RWPE2 (cell line): Measurements from ENCODE around the gene FIP1L1.

Source experiments
- ATAC-seq: fragments of 200-7000 bp; cut with Tn5 transposase; 3 replicates; pipeline ENCODE4 v1.9.1; 2021; ENCODE audit warnings: low read depth
- DNase-seq: peaks from one replicate; pipeline ENCODE4 v3.0.0-alpha.2; 2020; ENCODE audit warnings: low spot score
- H3K27ac ChIP-seq: fragments of 450-650 bp; 2 replicates; pipeline ENCODE4 v1.5.1; 2017; ENCODE audit warnings: mild to moderate bottlenecking; ENCODE audit not compliant: poor library complexity, severe bottlenecking
- H3K27me3 ChIP-seq: fragments of 250-450 bp; sonication (Bioruptor Pico); 2 replicates; pipeline ENCODE4 v1.5.1; 2021; ENCODE audit warnings: mild to moderate bottlenecking, moderate library complexity; ENCODE audit not compliant: insufficient read depth, poor library complexity, severe bottlenecking
- H3K36me3 ChIP-seq: fragments of 250-450 bp; sonication (Bioruptor Pico); 2 replicates; pipeline ENCODE4 v1.5.1; 2020; ENCODE audit warnings: low read depth, mild to moderate bottlenecking, moderate library complexity
- H3K4me1 ChIP-seq: fragments of 250-450 bp; sonication (Bioruptor Pico); 2 replicates; pipeline ENCODE4 v1.5.1; 2021; ENCODE audit warnings: mild to moderate bottlenecking, moderate library complexity; ENCODE audit not compliant: insufficient read depth, poor library complexity, severe bottlenecking
- H3K4me3 ChIP-seq: fragments of 250-450 bp; sonication (Bioruptor Pico); 2 replicates; pipeline ENCODE4 v1.5.1; 2021; ENCODE audit warnings: mild to moderate bottlenecking, moderate library complexity; ENCODE audit not compliant: severe bottlenecking
- H3K9me3 ChIP-seq: fragments of 250-450 bp; sonication (Bioruptor Pico); 2 replicates; pipeline ENCODE4 v1.5.1; 2021; ENCODE audit warnings: mild to moderate bottlenecking, moderate library complexity; ENCODE audit not compliant: severe bottlenecking
- CTCF ChIP-seq: fragments of 450-650 bp; IDR thresholded peaks from one replicate; pipeline ENCODE4 v1.5.1; 2017; ENCODE audit warnings: mild to moderate bottlenecking, moderate library complexity; ENCODE audit not compliant: poor library complexity, severe bottlenecking

FIP1L1 gene

GRCh38 chr4:53455766-53456165, 78.3 kb downstream of the FIP1L1 start:
- H3K27me3 ChIP-seq: no peaks in the 10 kb centered on the region
- no peak overlapping the region for H3K27ac ChIP-seq
- peak; percentile 62; the same call in 2 of the 3 replicates for ATAC-seq
- peaks cover 2% of the 10 kb centered on the region for H3K4me1 ChIP-seq
- H3K9me3 ChIP-seq: no peaks in the 10 kb centered on the region
- DNase-seq: no peak
- peaks cover 84% of the 10 kb centered on the region for H3K36me3 ChIP-seq
- TF ChIP-seq CTCF: no peak
- H3K4me3 ChIP-seq: no peak overlapping the region

GRCh38 chr4:53456178-53456577, 78.7 kb downstream of the FIP1L1 start:
- Histone ChIP-seq H3K27me3 (no peaks in the 10 kb centered on the region), H3K36me3 (peaks cover 88% of the 10 kb centered on the region), H3K9me3 (no peaks in the 10 kb centered on the region), H3K4me3 (no peak overlapping the region), H3K4me1 (peaks cover 2% of the 10 kb centered on the region), H3K27ac (no peak overlapping the region)
- DNase-seq: no peak
- no peak for TF ChIP-seq CTCF
- ATAC-seq: no peak

- Histone ChIP-seq H3K36me3 (peaks cover 80% of the 10 kb centered on the region), H3K27me3 (no peaks in the 10 kb centered on the region), H3K4me3 (no peak overlapping the region), H3K27ac (no peak overlapping the region), H3K9me3 (no peaks in the 10 kb centered on the region), H3K4me1 (peaks cover 2% of the 10 kb centered on the region)
- ATAC-seq (peak; percentile 68; the same call in 1 of the 3 replicates), DNase-seq (no peak)
- TF ChIP-seq CTCF: no peak
Measured at GRCh38 chr4:53459548-53459947, 82.1 kb downstream of the FIP1L1 start.

GRCh38 chr4:53461244-53461643, 83.8 kb downstream of the FIP1L1 start:
- H3K9me3 ChIP-seq: no peaks in the 10 kb centered on the region
- H3K36me3 ChIP-seq: peaks cover 66% of the 10 kb centered on the region
- no peak for ATAC-seq
- H3K27me3 ChIP-seq: no peaks in the 10 kb centered on the region
- no peak overlapping the region for H3K4me3 ChIP-seq
- peaks cover 2% of the 10 kb centered on the region for H3K4me1 ChIP-seq
- TF ChIP-seq CTCF: no peak
- H3K27ac ChIP-seq: no peak overlapping the region
- no peak for DNase-seq

- ATAC-seq: no peak
- DNase-seq: no peak
- Histone ChIP-seq H3K27ac (no peak overlapping the region), H3K36me3 (peaks cover 50% of the 10 kb centered on the region), H3K27me3 (no peaks in the 10 kb centered on the region), H3K9me3 (peaks cover 2% of the 10 kb centered on the region), H3K4me3 (no peak overlapping the region), H3K4me1 (peaks cover 2% of the 10 kb centered on the region)
- no peak for TF ChIP-seq CTCF
Measured at GRCh38 chr4:53463340-53463739, 85.9 kb downstream of the FIP1L1 start.
